ENCODE measurements around the gene MRGPRD.
"Not testable (repeated sequence)": the region's sequence is repeated elsewhere in the genome, so short reads cannot be mapped to it uniquely, and the experiment has no call there.

MRGPRD gene

DNA sequence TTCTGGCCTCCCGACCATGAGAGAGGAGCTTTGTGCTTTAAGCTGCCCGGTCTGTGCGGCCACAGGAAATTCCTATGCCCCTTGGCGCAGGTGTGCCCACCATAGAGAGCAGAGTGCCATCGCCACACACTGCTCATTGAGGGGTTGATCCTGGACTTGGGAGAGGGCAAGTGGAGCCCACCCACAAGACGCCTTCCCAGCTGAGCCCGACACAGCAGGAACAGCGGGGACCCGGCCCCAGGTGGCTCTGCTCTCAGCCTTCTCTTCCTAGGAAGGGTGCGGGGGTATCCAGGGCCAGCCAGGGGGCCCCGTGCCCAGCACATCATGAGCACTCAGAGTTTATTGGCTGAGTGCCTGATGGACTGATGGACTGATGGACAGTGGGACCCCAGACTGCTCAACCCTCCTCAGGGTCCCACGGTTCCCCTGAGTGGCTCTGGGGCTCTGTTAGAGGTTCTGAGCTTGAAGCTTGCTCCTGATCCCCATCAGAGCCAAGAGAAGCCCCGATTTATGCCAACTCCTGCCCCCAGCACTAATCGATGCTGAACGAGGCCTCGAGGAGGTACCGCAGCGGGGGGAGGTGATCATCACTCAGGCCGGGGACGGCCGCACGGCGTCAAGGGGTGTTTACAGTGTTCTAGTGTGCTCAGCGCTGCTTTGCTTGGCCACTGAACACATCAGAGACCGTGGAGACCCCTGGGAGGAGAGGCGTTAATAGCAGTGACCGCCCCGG, 13.5 kb upstream of the MRGPRD start:
- no peak for DNase-seq (ENCODE audit: extremely low read depth in 1 of 2, low read depth in 1 of 2)

- no peak for DNase-seq (ENCODE audit: extremely low read depth in 1 of 2, low read depth in 1 of 2)
Observed at GRCh38 chr11:68993546-68993945, 12.8 kb upstream of the MRGPRD start.

- DNase-seq (ENCODE audit: extremely low read depth in 1 of 2, low read depth in 1 of 2): no peak
Observed at GRCh38 chr11:68992743-68993255, 12.0 kb upstream of the MRGPRD start.

- DNase-seq (ENCODE audit: extremely low read depth in 1 of 2, low read depth in 1 of 2): no peak
Observed at GRCh38 chr11:68990995-68991780, 10.4 kb upstream of the MRGPRD start.

DNA sequence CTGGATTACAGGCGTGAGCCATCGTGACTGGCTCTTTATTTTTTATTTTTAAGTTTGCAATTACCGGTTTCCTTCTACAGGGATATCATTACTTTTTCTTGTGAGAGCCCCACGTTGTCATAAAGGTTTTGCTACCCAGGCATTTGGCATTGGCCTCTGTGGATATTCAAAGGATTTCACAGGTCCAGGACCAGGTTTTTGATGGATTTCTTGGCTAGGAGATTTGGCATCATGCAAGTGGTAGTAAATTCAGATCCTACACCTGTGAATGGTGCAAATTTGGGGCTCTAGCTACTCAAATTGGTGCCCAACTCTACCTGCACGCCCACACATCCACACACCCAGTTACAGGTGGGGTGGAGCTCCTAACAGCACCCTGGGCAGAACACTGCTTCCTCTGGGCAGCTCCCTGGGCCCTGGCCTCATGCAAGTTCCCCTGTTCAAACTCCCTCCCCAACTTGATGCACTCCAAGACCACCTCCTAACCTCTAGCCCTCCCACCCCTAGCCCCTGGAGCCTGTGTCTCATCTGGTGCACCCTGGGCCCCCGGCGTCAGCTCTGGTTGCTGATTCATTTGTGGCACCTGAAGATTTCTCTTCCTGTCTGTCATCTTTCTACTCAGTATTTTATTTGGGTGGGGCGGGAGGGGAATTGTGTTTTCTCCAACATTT, 9.3 kb upstream of the MRGPRD start:
- no peak for DNase-seq (ENCODE audit: extremely low read depth in 1 of 2, low read depth in 1 of 2)

DNA sequence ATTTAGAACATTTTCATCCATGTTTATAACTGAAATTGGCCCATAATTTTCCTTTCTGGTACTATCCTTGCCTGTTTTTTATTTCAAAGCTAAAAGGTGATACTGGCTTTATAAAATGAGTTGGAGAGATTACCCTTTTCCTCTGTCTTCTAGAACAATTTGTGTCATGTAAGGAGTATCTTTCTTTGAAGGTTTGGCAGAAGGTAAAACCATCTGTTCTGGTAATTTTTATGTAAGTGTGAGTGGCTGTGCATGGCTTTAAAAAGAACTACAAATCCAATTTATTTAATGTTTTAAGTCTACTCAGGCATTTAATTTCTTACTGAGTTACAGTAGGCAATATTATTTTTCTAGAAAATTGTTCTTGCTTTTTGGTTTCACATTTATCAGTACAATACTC, 7.7 kb upstream of the MRGPRD start:
- DNase-seq (ENCODE audit: extremely low read depth in 1 of 2, low read depth in 1 of 2): no peak

DNA sequence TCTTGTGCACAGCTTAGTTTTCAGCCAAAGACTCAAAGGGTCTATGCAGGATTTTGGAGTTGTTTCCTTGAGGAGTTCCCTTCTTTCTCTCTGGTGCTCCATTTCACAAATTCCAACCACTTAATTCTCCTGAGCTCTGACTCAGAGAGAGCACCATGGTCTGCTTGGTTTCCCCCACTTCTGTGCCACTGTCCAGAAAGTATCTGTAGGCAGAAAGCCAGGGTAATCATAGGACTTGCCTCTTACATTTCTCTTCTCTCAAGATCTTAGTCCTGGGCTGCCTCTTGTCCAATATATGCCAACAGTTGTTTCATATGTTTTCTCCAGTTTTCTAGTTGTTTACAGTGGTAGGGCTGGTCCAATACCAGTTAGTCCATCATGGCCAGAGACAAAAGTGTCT, 6.4 kb upstream of the MRGPRD start:
- no peak for DNase-seq (ENCODE audit: extremely low read depth in 1 of 2, low read depth in 1 of 2)

DNA sequence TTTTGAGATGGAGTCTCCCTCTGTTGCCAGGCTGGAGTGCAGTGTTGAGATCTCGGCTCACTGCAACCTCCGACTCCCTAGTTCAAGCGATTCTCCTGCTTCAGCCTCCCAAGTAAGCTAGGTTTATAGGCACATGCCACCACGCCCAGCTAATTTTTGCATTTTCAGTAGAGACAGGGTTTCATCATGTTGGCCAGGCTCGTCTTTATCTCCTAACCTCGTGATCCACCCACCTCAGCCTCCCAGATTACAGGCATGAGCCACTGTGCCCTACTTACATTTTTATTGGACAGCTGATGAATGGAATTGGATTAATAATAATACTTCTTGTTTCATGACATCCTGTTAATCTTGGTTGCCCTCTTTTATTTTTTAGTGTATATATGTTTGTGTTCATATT, 3.0 kb upstream of the MRGPRD start:
- DNase-seq (ENCODE audit: extremely low read depth in 1 of 2, low read depth in 1 of 2): no peak

DNA sequence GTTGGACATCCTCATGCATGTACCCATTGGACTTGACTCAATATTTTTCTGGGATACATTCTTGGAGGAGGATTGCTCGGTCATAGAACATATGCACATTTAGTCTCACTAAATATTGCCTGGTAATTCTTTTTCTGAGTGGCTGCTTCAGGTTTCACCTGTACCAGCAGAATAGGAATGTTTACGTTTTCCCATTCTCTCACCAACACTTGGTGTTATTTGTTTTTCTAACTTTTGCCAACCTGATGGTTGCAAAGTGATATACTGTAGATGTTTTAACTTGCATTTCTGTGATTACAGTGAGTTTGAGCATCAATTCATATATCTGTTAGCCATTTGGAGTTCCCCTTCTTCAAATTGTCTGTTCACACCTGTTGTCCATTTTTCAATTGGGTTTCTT, 1.3 kb upstream of the MRGPRD start:
- DNase-seq (ENCODE audit: extremely low read depth in 1 of 2, low read depth in 1 of 2): no peak

DNA sequence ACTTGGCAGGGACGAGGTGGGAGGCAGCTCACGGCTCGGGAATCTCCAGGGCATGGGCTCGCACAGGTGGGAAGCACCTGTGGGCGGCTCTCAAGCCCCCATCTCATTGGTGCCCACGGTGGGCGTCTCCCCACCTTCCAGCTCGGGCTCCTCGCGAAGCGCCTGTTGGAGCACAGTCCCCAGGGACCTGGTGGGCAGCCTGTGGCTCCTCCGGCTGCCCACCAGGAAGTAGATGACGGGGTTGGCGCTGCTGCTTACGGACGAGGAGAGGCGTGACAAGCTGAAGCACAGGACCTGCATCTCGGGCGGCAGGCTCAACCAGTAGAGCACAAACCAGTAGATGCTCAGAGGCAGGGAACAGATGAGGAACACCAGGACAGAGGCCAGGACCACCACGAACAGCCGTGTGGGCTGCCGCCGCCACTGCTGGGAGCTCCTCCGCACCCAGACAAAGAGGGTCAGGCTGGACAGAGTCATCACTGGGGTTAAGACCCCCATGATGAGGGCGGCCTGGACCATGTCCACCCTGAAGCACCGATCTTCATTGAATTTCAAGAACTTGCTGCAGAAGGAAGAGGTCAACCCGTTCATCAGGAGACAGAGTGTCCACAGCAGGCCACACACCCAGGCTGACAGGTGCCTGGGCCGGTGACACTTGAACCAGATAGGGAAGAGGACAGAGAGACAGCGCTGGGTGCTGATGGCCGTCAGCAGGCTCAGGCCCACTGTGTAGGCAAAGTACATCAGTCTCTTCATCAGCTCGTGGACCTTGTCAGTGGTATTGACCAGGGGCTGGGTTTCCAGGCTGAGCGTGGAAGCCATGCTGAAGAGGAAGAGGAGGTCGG, 633 bp downstream of the MRGPRD start:
- DNase-seq (ENCODE audit: extremely low read depth in 1 of 2, low read depth in 1 of 2): no peak

- DNase-seq (ENCODE audit: extremely low read depth in 1 of 2, low read depth in 1 of 2): no peak
Observed at GRCh38 chr11:68978931-68979594, 1.7 kb downstream of the MRGPRD start.

DNA sequence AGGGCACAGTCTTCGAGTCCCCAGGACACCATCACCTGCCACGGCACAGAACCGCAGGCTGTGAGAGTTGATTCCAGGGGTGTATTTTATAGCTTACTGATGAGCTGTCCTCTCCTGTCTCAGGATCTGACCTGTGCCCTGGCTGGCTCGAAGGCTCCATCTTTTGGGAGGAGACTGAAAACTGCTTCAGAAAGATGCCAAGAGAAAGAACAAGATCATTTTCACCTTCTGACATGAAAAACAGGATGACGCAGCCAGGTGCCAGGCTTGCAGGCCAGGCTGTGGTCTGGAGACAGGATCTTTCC, 2.2 kb downstream of the MRGPRD start:
- DNase-seq (ENCODE audit: extremely low read depth in 1 of 2, low read depth in 1 of 2): no peak

GRCh38 chr11:68977781-68978625, 2.8 kb downstream of the MRGPRD start:
- no peak for DNase-seq (ENCODE audit: extremely low read depth in 1 of 2, low read depth in 1 of 2)

DNA sequence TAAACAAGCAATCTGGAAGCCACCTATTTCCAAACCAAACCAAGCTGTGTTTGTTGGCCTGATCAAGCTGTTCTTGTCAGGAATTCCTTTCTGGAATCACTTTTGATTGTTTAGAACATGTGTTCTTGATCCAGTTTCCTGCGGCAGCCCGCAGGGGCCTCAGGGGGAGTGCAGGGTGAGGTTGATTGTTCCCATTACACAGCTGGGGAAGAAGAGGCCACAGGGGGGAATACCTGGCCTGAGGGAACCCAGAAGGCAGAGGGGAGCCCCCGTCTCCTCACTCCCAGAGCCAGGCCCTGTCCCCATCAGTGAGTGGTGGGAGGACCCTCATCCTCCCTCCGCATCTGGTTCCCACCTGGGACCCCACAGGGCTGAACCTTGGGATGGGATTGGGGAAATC, 4.2 kb downstream of the MRGPRD start:
- no peak for DNase-seq (ENCODE audit: extremely low read depth in 1 of 2, low read depth in 1 of 2)

DNA sequence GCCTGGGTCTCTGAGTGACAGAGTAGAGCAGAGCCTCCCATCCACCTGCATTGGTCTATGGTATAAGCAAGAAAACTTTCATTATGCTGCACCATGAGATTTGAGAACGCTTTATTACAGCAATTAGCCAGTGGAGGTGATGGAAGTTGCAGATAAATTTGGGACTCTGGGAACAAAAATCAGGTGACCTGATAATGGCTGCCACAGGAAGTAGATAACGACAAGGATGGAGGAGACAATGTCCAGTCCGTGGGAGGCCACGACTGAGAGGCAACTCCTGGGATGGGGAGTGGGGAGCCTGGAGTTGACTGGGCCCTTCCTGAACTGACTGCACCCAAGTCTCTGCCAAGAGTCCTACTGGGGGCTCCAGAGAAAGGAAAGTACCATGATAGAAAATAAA, 4.7 kb downstream of the MRGPRD start:
- no peak for DNase-seq (ENCODE audit: extremely low read depth in 1 of 2, low read depth in 1 of 2)

GRCh38 chr11:68974421-68975194, 6.2 kb downstream of the MRGPRD start:
- no peak for DNase-seq (ENCODE audit: extremely low read depth in 1 of 2, low read depth in 1 of 2)

GRCh38 chr11:68973706-68974105, 7.1 kb downstream of the MRGPRD start:
- DNase-seq (ENCODE audit: extremely low read depth in 1 of 2, low read depth in 1 of 2): not testable (repeated sequence)

DNA sequence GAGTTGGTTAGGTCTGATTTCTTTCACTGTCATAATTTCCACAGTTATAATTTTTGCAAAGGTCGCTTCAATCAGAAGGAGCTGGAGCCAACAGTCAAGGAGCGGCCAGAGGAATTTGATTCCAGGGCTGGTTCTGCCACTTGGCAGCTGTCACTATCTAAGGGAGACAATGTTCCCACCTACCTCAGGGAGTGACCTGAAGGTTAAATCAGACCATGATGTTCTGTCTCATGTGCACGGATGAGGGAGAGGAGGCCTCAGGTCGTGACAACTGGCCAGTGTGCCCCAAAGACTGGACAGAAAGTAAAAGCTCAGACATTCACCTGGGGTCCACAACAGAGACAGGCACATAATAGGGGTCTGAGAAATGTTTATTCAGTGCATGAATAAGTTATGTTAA, 7.6 kb downstream of the MRGPRD start:
- DNase-seq (ENCODE audit: extremely low read depth in 1 of 2, low read depth in 1 of 2): no peak
